ENCODE measurements around the gene GSG1L2. TPM values are rescaled to one million over a fixed set of nuclear protein-coding genes. Genes with fewer than 3 reads are reported as not detected.

GSG1L2 gene
- polyA plus RNA-seq, 1 donor (not counting 4 experiments of a cell fraction or from before 2014, with no cell fraction given): not detected

DNA sequence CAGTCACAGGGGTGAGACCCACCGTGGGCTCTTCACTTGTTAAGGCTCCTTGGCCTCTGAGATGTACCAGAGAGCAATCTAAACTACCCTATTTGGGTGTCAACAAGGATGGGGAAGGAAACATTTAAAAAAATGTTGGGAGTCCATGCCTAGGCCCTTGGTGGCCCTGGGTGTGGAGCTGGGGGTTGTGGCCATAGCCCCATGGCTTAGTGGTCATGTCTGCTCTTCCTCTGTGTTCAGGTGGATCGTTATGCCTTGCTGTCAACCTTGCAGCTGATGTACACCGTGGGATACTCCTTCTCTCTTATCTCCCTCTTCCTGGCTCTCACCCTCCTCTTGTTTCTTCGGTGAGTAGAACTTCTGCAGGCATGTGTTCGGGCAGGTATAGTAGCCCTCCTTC is 32.4 kb upstream of the GSG1L2 start:
- TF ChIP-seq CTCF (optimal IDR thresholded peaks at IDR 0.05 in 1 of 3, IDR thresholded peaks at IDR 0.05 in 1 of 3, conservative IDR thresholded peaks at IDR 0.05 in 1 of 3; ENCODE audit: extremely low read depth in 1 of 3, insufficient read depth in 2 of 3, low read length in 3 of 3): no peak
- no peak for TF ChIP-seq EZH2 (IDR thresholded peaks at IDR 0.05; ENCODE audit: low read length)
- Histone ChIP-seq H4K20me1 (ENCODE audit: control insufficient read depth, extremely low read depth, insufficient read depth, low read length) (no peaks in the 10 kb centered on the region), H3K4me3 (ENCODE audit: control insufficient read depth in 2 of 3, extremely low read depth in 1 of 3, insufficient read depth in 2 of 3, low read depth in 1 of 3, low read length in 3 of 3) (no peak overlapping the region), H3K4me2 (ENCODE audit: control insufficient read depth, extremely low read depth, insufficient read depth, low read depth, low read length) (no peak overlapping the region), H3K9me3 (ENCODE audit: control insufficient read depth, low read depth, low read length) (no peaks in the 10 kb centered on the region), H3K27me3 (ENCODE audit: control insufficient read depth, extremely low read depth, insufficient read depth, low read length) (no peaks in the 10 kb centered on the region), H3K4me1 (ENCODE audit: control insufficient read depth, extremely low read depth, insufficient read depth, low read length) (no peaks in the 10 kb centered on the region), H3K9ac (ENCODE audit: control insufficient read depth, extremely low read depth, insufficient read depth, low read length) (no peak overlapping the region), H3K36me3 (ENCODE audit: control insufficient read depth in 2 of 2, extremely low read depth in 1 of 2, insufficient read depth in 2 of 2, low read length in 2 of 2) (no peaks in the 10 kb centered on the region), H3K9me1 (ENCODE audit: control insufficient read depth, extremely low read depth, insufficient read depth, low read length) (no peaks in the 10 kb centered on the region), H2AFZ (ENCODE audit: control insufficient read depth, low read length) (no peak overlapping the region), H3K79me2 (ENCODE audit: control insufficient read depth, insufficient read depth, low read length) (no peaks in the 10 kb centered on the region), H3K27ac (ENCODE audit: control insufficient read depth, insufficient read depth, low read length) (no peak overlapping the region)
- dilution Hi-C loops (cut with MboI; ENCODE audit: extremely low pct_ligation_motif_present, low sequenced_read_pairs): no loop called here
- DNase-seq (ENCODE audit: low read depth, low spot score) (no peak), FAIRE-seq (no peak)

GRCh38 chr17:9850151-9850550 is 28.3 kb upstream of the GSG1L2 start:
- no peaks in the 10 kb centered on the region for H3K79me2 ChIP-seq (ENCODE audit: control insufficient read depth, insufficient read depth, low read length)
- dilution Hi-C loops (cut with MboI; ENCODE audit: extremely low pct_ligation_motif_present, low sequenced_read_pairs): no loop called here
- FAIRE-seq (no peak), DNase-seq (ENCODE audit: low read depth, low spot score) (no peak)
- no peaks in the 10 kb centered on the region for H3K27me3 ChIP-seq (ENCODE audit: control insufficient read depth, extremely low read depth, insufficient read depth, low read length)
- H3K4me3 ChIP-seq (ENCODE audit: control insufficient read depth in 2 of 3, extremely low read depth in 1 of 3, insufficient read depth in 2 of 3, low read depth in 1 of 3, low read length in 3 of 3): no peak overlapping the region
- no peak overlapping the region for H3K27ac ChIP-seq (ENCODE audit: control insufficient read depth, insufficient read depth, low read length)
- no peak overlapping the region for H3K9ac ChIP-seq (ENCODE audit: control insufficient read depth, extremely low read depth, insufficient read depth, low read length)
- no peaks in the 10 kb centered on the region for H4K20me1 ChIP-seq (ENCODE audit: control insufficient read depth, extremely low read depth, insufficient read depth, low read length)
- TF ChIP-seq EZH2 (IDR thresholded peaks at IDR 0.05; ENCODE audit: low read length) (no peak), CTCF (optimal IDR thresholded peaks at IDR 0.05 in 1 of 3, IDR thresholded peaks at IDR 0.05 in 1 of 3, conservative IDR thresholded peaks at IDR 0.05 in 1 of 3; ENCODE audit: extremely low read depth in 1 of 3, insufficient read depth in 2 of 3, low read length in 3 of 3) (no peak)
- H3K4me2 ChIP-seq (ENCODE audit: control insufficient read depth, extremely low read depth, insufficient read depth, low read depth, low read length): no peak overlapping the region
- H3K4me1 ChIP-seq (ENCODE audit: control insufficient read depth, extremely low read depth, insufficient read depth, low read length): no peaks in the 10 kb centered on the region
- H3K9me3 ChIP-seq (ENCODE audit: control insufficient read depth, low read depth, low read length): no peaks in the 10 kb centered on the region
- no peaks in the 10 kb centered on the region for H3K9me1 ChIP-seq (ENCODE audit: control insufficient read depth, extremely low read depth, insufficient read depth, low read length)
- H2AFZ ChIP-seq (ENCODE audit: control insufficient read depth, low read length): no peak overlapping the region
- H3K36me3 ChIP-seq (ENCODE audit: control insufficient read depth in 2 of 2, extremely low read depth in 1 of 2, insufficient read depth in 2 of 2, low read length in 2 of 2): no peaks in the 10 kb centered on the region

All from keratinocyte (primary cell).